Suprapubic skin (tissue), 4 donors: ENCODE data around the gene ASIC2.

Experiments used
- POLR2A ChIP-seq, 2 donors: fragments of 450-650 bp; IDR thresholded peaks; one replicate each; pipeline ENCODE4 v1.6.1; 2017; ENCODE audit warnings: antibody characterized with exemption in 2 of 2, mild to moderate bottlenecking in 2 of 2, moderate library complexity in 2 of 2
- POLR2AphosphoS5 ChIP-seq, 3 donors: sonication (generic); formaldehyde crosslinking; IDR thresholded peaks; one replicate each; pipeline ENCODE4 v1.6.1; 2017; ENCODE audit warnings: antibody characterized with exemption in 3 of 3
- TF ChIP-seq, protein P1 (sequence below), 2 donors: fragments of 200-600 bp in 1 of 2; fragments of 450-650 bp in 1 of 2; sonication (generic) in 1 of 2; IDR thresholded peaks; one replicate each; pipeline ENCODE4 v1.5.1; 2016 to 2019; ENCODE audit warnings: antibody characterized with exemption in 2 of 2, mild to moderate bottlenecking in 1 of 2, moderate library complexity in 1 of 2

DNA sequence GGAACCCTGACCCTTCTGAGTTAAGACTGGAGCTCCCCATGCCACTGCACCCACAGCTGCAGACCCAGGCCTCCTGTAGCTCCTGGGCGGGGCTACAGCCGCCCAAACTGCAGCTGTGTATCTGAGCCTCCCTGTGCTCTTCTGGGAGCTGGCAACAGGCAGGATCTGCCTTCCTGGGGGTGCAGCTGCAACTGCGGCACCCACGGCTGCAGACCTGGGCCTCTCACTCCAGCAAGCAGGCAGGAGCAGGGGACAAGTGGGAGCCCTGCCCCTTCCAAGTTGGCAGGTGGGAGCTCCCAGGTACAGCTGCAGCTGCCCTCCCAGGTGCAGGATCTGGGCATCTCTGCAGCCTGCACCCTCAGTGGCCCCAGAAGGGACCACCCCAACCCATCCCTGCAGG is 259.9 kb downstream of the ASIC2 start:
- TF ChIP-seq, protein P1, sequence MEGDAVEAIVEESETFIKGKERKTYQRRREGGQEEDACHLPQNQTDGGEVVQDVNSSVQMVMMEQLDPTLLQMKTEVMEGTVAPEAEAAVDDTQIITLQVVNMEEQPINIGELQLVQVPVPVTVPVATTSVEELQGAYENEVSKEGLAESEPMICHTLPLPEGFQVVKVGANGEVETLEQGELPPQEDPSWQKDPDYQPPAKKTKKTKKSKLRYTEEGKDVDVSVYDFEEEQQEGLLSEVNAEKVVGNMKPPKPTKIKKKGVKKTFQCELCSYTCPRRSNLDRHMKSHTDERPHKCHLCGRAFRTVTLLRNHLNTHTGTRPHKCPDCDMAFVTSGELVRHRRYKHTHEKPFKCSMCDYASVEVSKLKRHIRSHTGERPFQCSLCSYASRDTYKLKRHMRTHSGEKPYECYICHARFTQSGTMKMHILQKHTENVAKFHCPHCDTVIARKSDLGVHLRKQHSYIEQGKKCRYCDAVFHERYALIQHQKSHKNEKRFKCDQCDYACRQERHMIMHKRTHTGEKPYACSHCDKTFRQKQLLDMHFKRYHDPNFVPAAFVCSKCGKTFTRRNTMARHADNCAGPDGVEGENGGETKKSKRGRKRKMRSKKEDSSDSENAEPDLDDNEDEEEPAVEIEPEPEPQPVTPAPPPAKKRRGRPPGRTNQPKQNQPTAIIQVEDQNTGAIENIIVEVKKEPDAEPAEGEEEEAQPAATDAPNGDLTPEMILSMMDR (IDR thresholded peaks at IDR 0.05) = no peak
- no peak for TF ChIP-seq POLR2AphosphoS5 (IDR thresholded peaks at IDR 0.05)
- no peak for TF ChIP-seq POLR2A (IDR thresholded peaks at IDR 0.05)
